ENCODE results near the gene LGMN. TPM values are rescaled to one million over a fixed set of nuclear protein-coding genes. Genes with fewer than 3 reads are reported as not detected.
A peak's percentile ranks its signal among the peaks of the same experiment; 100 is the strongest.
"Not testable (repeated sequence)": the region's sequence is repeated elsewhere in the genome, so short reads cannot be mapped to it uniquely, and the experiment has no call there.

The LGMN gene
- total and polyA plus RNA-seq, 12 donors, result 82.2 to 211 (median 103) TPM

GRCh38 chr14:92718664-92719063 is 29.8 kb downstream of the LGMN start:
- Histone ChIP-seq H3K27me3 (no peaks in the 10 kb centered on the region), H3K9me3 (peaks cover 0 to 4% (median 0%) of the 10 kb centered on the region in 11 donors), H3K27ac (no peak overlapping the region), H3K4me1 (peaks cover 0 to 31% (median 15%) of the 10 kb centered on the region in 9 donors), H3K36me3 (peaks cover 0 to 49% (median 4%) of the 10 kb centered on the region in 9 donors), H3K4me3 (no peak overlapping the region)
- WGBS, 2 donors, result 84 to 85% methylated on average over 8 of the region's 8 CpGs
- no peak for TF ChIP-seq CTCF (IDR thresholded peaks at IDR 0.05)
- DNase-seq, result no peak
- intact Hi-C loops (cut with DNase I), result no loop called here
- no peak for ATAC-seq

- H3K4me1 ChIP-seq, result peaks cover 0 to 31% (median 15%) of the 10 kb centered on the region in 9 donors
- intact Hi-C loops (cut with DNase I), result loop anchor here in 1 of 10 donors (2.0 kb wide), 1 partner anchor 65 kb away; no protein-coding TSS in a partner anchor
Measured at GRCh38 chr14:92717571-92718042, 30.8 kb downstream of the LGMN start.

GRCh38 chr14:92716131-92716530 is 32.3 kb downstream of the LGMN start:
- WGBS, 2 donors, result 94 to 97% methylated on average over 10 of the region's 10 CpGs
- intact Hi-C loops (cut with DNase I), result loop anchor here in 1 of 10 donors (2.0 kb wide), 1 partner anchor 67 kb away; no protein-coding TSS in a partner anchor

More at GRCh38 chr14:92717571-92718042, 30.8 kb downstream of the LGMN start:
- H3K9me3 ChIP-seq, result peaks cover 0 to 4% (median 0%) of the 10 kb centered on the region in 11 donors
- peaks cover 0 to 53% (median 10%) of the 10 kb centered on the region in 9 donors for H3K36me3 ChIP-seq
- H3K27me3 ChIP-seq, result no peaks in the 10 kb centered on the region
- ATAC-seq (no peak), DNase-seq (no peak)
- WGBS, 2 donors, result 76 to 89% methylated on average over 11 of the region's 11 CpGs
- no peak for TF ChIP-seq CTCF (IDR thresholded peaks at IDR 0.05)
- no peak overlapping the region for H3K4me3 ChIP-seq
- peak overlapping the region in 3 of 10 donors; percentile 14 to 27 (median 25) for H3K27ac ChIP-seq

GRCh38 chr14:92714739-92715307 is 33.6 kb downstream of the LGMN start:
- H3K27me3 ChIP-seq, H3K9me3 ChIP-seq, H3K4me3 ChIP-seq, H3K27ac ChIP-seq: not testable (repeated sequence)
- intact Hi-C loops (cut with DNase I), result loop anchor here in 9 of 10 donors (1.0 to 5.0 kb wide), 5 partner anchors 67 to 70 kb away; no protein-coding TSS in a partner anchor
- H3K4me1 ChIP-seq, result peaks cover 0 to 22% (median 6%) of the 10 kb centered on the region in 9 donors
- 73 to 79% methylated on average over 7 of the region's 7 CpGs for WGBS, 2 donors
- peak; percentile 49 to 85 (median 71) for ATAC-seq
- TF ChIP-seq CTCF (IDR thresholded peaks at IDR 0.05), result peak; percentile 53 to 80 (median 73)
- peak; percentile 70 to 82 for DNase-seq
- peaks cover 0 to 78% (median 32%) of the 10 kb centered on the region in 9 donors for H3K36me3 ChIP-seq

More at GRCh38 chr14:92716131-92716530, 32.3 kb downstream of the LGMN start:
- ATAC-seq, result no peak
- Histone ChIP-seq H3K36me3 (peaks cover 0 to 68% (median 19%) of the 10 kb centered on the region in 9 donors), H3K27me3 (no peaks in the 10 kb centered on the region), H3K4me1 (peaks cover 0 to 31% (median 15%) of the 10 kb centered on the region in 9 donors), H3K4me3 (no peak overlapping the region), H3K9me3 (peaks cover 0 to 3% (median 0%) of the 10 kb centered on the region in 11 donors), H3K27ac (no peak overlapping the region)
- TF ChIP-seq CTCF (IDR thresholded peaks at IDR 0.05), result no peak
- DNase-seq, result no peak

Data from heart right ventricle (tissue), 16 donors.